GM12872 (cell line): ENCODE results near the gene MACROD2.

Experiments
- TF ChIP-seq, protein P1 (sequence below): IDR thresholded peaks from 3 replicates; pipeline ENCODE4 v1.5.1; 2011; ENCODE audit warnings: low read depth, mild to moderate bottlenecking, low read length, moderate library complexity; ENCODE audit not compliant: insufficient read depth

Gene MACROD2

GRCh38 chr20:16020971-16021370 is 2025.7 kb downstream of the MACROD2 start:
- TF ChIP-seq, protein P1, sequence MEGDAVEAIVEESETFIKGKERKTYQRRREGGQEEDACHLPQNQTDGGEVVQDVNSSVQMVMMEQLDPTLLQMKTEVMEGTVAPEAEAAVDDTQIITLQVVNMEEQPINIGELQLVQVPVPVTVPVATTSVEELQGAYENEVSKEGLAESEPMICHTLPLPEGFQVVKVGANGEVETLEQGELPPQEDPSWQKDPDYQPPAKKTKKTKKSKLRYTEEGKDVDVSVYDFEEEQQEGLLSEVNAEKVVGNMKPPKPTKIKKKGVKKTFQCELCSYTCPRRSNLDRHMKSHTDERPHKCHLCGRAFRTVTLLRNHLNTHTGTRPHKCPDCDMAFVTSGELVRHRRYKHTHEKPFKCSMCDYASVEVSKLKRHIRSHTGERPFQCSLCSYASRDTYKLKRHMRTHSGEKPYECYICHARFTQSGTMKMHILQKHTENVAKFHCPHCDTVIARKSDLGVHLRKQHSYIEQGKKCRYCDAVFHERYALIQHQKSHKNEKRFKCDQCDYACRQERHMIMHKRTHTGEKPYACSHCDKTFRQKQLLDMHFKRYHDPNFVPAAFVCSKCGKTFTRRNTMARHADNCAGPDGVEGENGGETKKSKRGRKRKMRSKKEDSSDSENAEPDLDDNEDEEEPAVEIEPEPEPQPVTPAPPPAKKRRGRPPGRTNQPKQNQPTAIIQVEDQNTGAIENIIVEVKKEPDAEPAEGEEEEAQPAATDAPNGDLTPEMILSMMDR = no peak

GRCh38 chr20:16025084-16025483 is 2029.8 kb downstream of the MACROD2 start:
- TF ChIP-seq, protein P1 = no peak

GRCh38 chr20:16027686-16028085 is 2032.4 kb downstream of the MACROD2 start:
- TF ChIP-seq, protein P1 = no peak

DNA sequence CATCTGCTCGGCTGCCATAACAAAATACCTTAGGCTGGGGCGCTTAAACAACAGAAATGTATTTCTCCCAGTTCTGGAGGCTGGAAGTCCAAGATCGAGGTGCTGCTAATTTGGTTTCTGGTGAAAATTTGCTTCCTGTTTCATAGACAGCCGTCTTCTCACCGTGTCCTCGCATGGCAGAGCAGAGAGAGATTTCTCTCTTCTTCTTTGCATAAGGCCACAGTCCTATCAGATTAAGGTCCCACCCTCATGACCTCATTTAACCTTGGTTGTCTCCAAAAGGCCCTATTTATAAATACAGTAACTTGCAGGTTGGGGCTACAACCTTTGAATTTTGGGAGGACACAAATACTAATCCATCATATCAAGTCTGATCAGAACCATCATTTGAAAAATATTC is 2033.6 kb downstream of the MACROD2 start:
- TF ChIP-seq, protein P1 = no peak

DNA sequence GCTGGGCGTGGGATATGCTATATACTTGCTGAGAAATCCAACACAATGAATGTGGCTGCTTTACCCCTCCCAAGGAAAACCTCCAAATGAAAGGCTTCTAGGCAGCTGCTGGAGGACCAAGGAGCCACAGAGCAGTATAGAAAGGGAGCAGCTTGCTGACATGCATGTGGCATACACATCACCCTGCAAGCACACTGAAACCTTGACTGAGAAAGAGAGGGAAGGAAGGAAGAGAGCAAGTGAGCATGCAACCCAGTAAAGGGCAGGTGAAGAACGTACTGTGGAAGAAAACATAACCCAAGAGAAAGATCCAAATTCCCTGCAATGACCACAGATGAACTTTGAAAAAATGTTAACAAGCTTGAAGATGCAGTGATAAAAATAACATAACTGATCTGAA is 2034.9 kb downstream of the MACROD2 start:
- TF ChIP-seq, protein P1 = no peak

DNA sequence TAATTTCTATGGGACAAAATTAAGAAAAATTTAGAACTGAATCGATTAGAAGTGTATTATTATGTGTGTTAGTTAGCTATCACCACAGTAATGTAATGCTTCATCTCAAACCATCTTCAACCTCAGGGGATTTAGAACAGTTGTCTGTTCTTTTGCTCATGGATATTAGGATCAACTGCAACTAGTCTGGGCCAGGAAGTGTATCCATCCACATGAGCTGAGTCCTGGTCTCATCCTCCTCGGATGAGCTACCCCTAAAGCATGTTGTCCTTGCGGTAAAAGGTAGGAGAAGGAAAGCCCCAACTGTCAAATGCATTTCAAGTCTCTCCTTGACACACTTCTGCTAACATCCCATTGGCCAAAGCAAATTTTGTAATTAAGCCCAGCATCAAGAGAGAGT is 2040.3 kb downstream of the MACROD2 start:
- TF ChIP-seq, protein P1 = no peak

- TF ChIP-seq, protein P1 = no peak
Measured at GRCh38 chr20:16036331-16036730, 2041.0 kb downstream of the MACROD2 start.

DNA sequence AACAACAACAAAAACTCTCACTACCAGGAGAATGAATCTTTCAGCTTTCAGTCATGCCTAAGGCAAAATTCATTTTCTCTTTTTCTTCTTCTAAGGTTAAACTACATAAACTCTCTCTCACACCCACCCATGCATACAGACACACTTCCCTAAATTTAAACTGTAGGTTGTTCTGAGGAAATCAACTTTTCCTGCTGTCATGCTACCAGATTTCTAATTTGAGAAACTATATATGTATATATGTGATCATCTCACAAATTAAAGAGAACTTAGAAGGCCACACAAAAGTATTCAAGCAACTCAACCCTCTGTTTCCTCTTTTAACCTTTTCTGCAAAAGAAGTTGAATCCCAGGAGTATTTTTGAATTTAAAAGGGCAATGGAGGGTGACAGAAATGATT is 2045.4 kb downstream of the MACROD2 start:
- TF ChIP-seq, protein P1 = no peak
